Measurements from ENCODE around the gene PPP1R3G.

DNA sequence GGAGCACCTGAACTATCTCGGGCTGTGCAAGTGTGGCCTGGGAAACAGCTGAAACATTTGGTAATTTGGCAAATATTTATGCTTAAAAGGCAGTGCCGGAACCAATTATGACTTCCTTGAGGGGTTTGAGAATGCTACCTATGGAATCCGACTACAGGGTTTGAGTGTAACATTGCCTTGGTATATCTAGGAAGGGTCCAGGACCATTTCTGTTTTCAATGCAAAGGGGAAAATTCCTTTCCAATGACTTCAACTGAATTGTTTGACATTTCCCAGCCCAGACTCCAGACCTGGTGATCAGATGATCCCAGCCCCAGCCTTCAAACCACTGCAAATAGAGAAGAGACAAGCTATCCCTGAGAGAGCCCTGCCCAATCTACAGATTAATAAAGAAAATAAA lies 4.6 kb upstream of the PPP1R3G start:
- TF ChIP-seq POLR2A (IDR thresholded peaks at IDR 0.05): no peak
- TF ChIP-seq, protein P1, sequence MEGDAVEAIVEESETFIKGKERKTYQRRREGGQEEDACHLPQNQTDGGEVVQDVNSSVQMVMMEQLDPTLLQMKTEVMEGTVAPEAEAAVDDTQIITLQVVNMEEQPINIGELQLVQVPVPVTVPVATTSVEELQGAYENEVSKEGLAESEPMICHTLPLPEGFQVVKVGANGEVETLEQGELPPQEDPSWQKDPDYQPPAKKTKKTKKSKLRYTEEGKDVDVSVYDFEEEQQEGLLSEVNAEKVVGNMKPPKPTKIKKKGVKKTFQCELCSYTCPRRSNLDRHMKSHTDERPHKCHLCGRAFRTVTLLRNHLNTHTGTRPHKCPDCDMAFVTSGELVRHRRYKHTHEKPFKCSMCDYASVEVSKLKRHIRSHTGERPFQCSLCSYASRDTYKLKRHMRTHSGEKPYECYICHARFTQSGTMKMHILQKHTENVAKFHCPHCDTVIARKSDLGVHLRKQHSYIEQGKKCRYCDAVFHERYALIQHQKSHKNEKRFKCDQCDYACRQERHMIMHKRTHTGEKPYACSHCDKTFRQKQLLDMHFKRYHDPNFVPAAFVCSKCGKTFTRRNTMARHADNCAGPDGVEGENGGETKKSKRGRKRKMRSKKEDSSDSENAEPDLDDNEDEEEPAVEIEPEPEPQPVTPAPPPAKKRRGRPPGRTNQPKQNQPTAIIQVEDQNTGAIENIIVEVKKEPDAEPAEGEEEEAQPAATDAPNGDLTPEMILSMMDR (IDR thresholded peaks at IDR 0.05): no peak
